BLaER1 treated with 17β-estradiol and CSF1 and Interleukin-3, amounts not matched to agents 10 nM and 100 nM (cell line): Measurements from ENCODE around the gene CPSF7.

Experiments
- H3K27ac ChIP-seq, 11 experiments: shearing (Covaris generic); formaldehyde crosslinking; 2 replicates each; pipeline ENCODE4 v1.8.1; 2022
- H3K27me3 ChIP-seq, 11 experiments: shearing (Covaris generic); formaldehyde crosslinking; 2 replicates each; pipeline ENCODE4 v1.8.1; 2022
- H3K36me3 ChIP-seq, 11 experiments: shearing (Covaris generic); formaldehyde crosslinking; 2 replicates each; pipeline ENCODE4 v1.8.1; 2022
- H3K4me1 ChIP-seq, 10 experiments: shearing (Covaris generic); formaldehyde crosslinking; 2 replicates each; pipeline ENCODE4 v1.8.1; 2022
- H3K4me2 ChIP-seq, 11 experiments: shearing (Covaris generic); formaldehyde crosslinking; 2 replicates each; pipeline ENCODE4 v1.8.1; 2022
- H3K4me3 ChIP-seq, 10 experiments: shearing (Covaris generic); formaldehyde crosslinking; 2 replicates each; pipeline ENCODE4 v1.8.1; 2022
- H3K9ac ChIP-seq, 11 experiments: shearing (Covaris generic); formaldehyde crosslinking; 2 replicates each; pipeline ENCODE4 v1.8.1; 2022
- H3K9me3 ChIP-seq, 11 experiments: shearing (Covaris generic); formaldehyde crosslinking; replicated peaks in 1 of 11; 2 replicates each; pipeline ENCODE4 v1.8.1; 2022
- H4K20me1 ChIP-seq, 11 experiments: shearing (Covaris generic); formaldehyde crosslinking; 2 replicates each; pipeline ENCODE4 v1.8.1; 2022
- Cebpa-rat ChIP-seq, 11 experiments: shearing (Covaris generic); IDR thresholded peaks; 2 replicates each; pipeline ENCODE4 v1.8.1; 2022

CPSF7 gene

GRCh38 chr11:61362542-61362875 is 67.3 kb downstream of the CPSF7 start:
- H3K27me3 ChIP-seq, result no peaks in the 10 kb centered on the region
- no peaks in the 10 kb centered on the region for H3K9me3 ChIP-seq
- TF ChIP-seq Cebpa-rat (IDR thresholded peaks at IDR 0.05), result no peak
- H3K36me3 ChIP-seq, result peaks cover 38 to 44% (median 42%) of the 10 kb centered on the region in 11 experiments
- H3K4me1 ChIP-seq, result peaks cover 49 to 54% (median 52%) of the 10 kb centered on the region in 10 experiments
- peak overlapping the region; percentile 67 to 86 (median 78) for H3K4me3 ChIP-seq
- H3K9ac ChIP-seq, result peak overlapping the region; percentile 88 to 99 (median 94)
- peak overlapping the region; percentile 88 to 99 (median 96) for H3K27ac ChIP-seq
- H4K20me1 ChIP-seq, result peaks cover 0 to 12% (median 0%) of the 10 kb centered on the region in 11 experiments; a peak in 2 of 22 replicates
- peak overlapping the region; percentile 85 to 98 (median 90) for H3K4me2 ChIP-seq

- Histone ChIP-seq H3K36me3 (peaks cover 32 to 38% (median 36%) of the 10 kb centered on the region in 11 experiments), H3K9ac (peak within 1 kb of the TSS; percentile 88 to 99 (median 94)), H3K4me3 (peak within 1 kb of the TSS; percentile 67 to 86 (median 78)), H3K4me2 (peak within 1 kb of the TSS; percentile 85 to 98 (median 90)), H4K20me1 (peaks cover 0 to 12% (median 0%) of the 10 kb centered on the region in 11 experiments; a peak in 2 of 22 replicates), H3K27me3 (no peaks in the 10 kb centered on the region), H3K4me1 (peaks cover 55 to 59% (median 58%) of the 10 kb centered on the region in 10 experiments), H3K27ac (peak within 1 kb of the TSS; percentile 88 to 99 (median 96)), H3K9me3 (no peaks in the 10 kb centered on the region)
- TF ChIP-seq Cebpa-rat (IDR thresholded peaks at IDR 0.05), result no peak
Observed at GRCh38 chr11:61361741-61362541, 67.8 kb downstream of the CPSF7 start, which contains the start of the genes CYB561A3 and TMEM138. Gene CYB561A3, minus strand, starts transcription at chr11:61361882. Its CDS starts 5,169 bp downstream, at chr11:61356713. Gene TMEM138, plus strand, starts transcription at chr11:61362374. Its CDS starts 2,017 bp downstream, at chr11:61364391.

- Histone ChIP-seq H3K4me2 (peak overlapping the region; percentile 85 to 98 (median 89)), H3K9me3 (no peaks in the 10 kb centered on the region), H3K36me3 (peaks cover 26 to 31% (median 30%) of the 10 kb centered on the region in 11 experiments), H3K4me3 (peak overlapping the region; percentile 67 to 86 (median 78)), H3K4me1 (peaks cover 61 to 66% (median 64%) of the 10 kb centered on the region in 10 experiments), H4K20me1 (peaks cover 0 to 12% (median 0%) of the 10 kb centered on the region in 11 experiments; a peak in 3 of 22 replicates), H3K27ac (peak overlapping the region; percentile 88 to 99 (median 96)), H3K9ac (peak overlapping the region; percentile 88 to 99 (median 94)), H3K27me3 (no peaks in the 10 kb centered on the region)
- TF ChIP-seq Cebpa-rat (IDR thresholded peaks at IDR 0.05), result no peak
Observed at GRCh38 chr11:61361237-61361740, 68.5 kb downstream of the CPSF7 start.

GRCh38 chr11:61359516-61359915 is 70.3 kb downstream of the CPSF7 start:
- Histone ChIP-seq H4K20me1 (peaks cover 0 to 11% (median 0%) of the 10 kb centered on the region in 11 experiments; a peak in 3 of 22 replicates), H3K4me2 (peak overlapping the region; percentile 85 to 98 (median 89)), H3K9ac (peak overlapping the region in 10 of 11 experiments; percentile 88 to 99 (median 94); a peak in 16 of 22 replicates), H3K4me3 (peak overlapping the region in 8 of 10 experiments; percentile 73 to 86 (median 80); a peak in 8 of 20 replicates), H3K9me3 (no peaks in the 10 kb centered on the region), H3K27ac (peak overlapping the region in 10 of 11 experiments; percentile 7 to 99 (median 96); a peak in 19 of 22 replicates), H3K36me3 (peaks cover 9 to 22% (median 13%) of the 10 kb centered on the region in 11 experiments), H3K27me3 (no peaks in the 10 kb centered on the region), H3K4me1 (peaks cover 71 to 83% (median 78%) of the 10 kb centered on the region in 10 experiments)
- TF ChIP-seq Cebpa-rat (IDR thresholded peaks at IDR 0.05), result no peak

- Histone ChIP-seq H3K4me2 (peak overlapping the region; percentile 85 to 98 (median 89)), H3K27me3 (no peaks in the 10 kb centered on the region), H3K4me3 (no peak overlapping the region; a peak in 1 of 20 replicates), H3K4me1 (peaks cover 77 to 83% (median 82%) of the 10 kb centered on the region in 10 experiments), H3K36me3 (peaks cover 0 to 22% (median 8%) of the 10 kb centered on the region in 11 experiments; a peak in 18 of 22 replicates), H3K9ac (peak overlapping the region in 6 of 11 experiments; percentile 8 to 99 (median 92); a peak in 6 of 22 replicates), H3K27ac (peak overlapping the region in 10 of 11 experiments; percentile 73 to 99 (median 96); a peak in 16 of 22 replicates), H3K9me3 (no peaks in the 10 kb centered on the region), H4K20me1 (peaks cover 0 to 1% (median 0%) of the 10 kb centered on the region in 11 experiments; a peak in 3 of 22 replicates)
- TF ChIP-seq Cebpa-rat (IDR thresholded peaks at IDR 0.05), result no peak
Observed at GRCh38 chr11:61358566-61358965, 71.2 kb downstream of the CPSF7 start.

GRCh38 chr11:61357894-61358239 is 71.9 kb downstream of the CPSF7 start:
- no peaks in the 10 kb centered on the region; a peak in 1 of 22 replicates for H4K20me1 ChIP-seq
- H3K27me3 ChIP-seq, result no peaks in the 10 kb centered on the region
- peak overlapping the region; percentile 70 to 99 (median 91) for H3K27ac ChIP-seq
- H3K4me2 ChIP-seq, result peak overlapping the region; percentile 85 to 98 (median 89)
- no peak for TF ChIP-seq Cebpa-rat (IDR thresholded peaks at IDR 0.05)
- peak overlapping the region in 9 of 10 experiments; percentile 7 to 56 (median 30); a peak in 10 of 20 replicates for H3K4me3 ChIP-seq
- H3K36me3 ChIP-seq, result peaks cover 0 to 25% (median 13%) of the 10 kb centered on the region in 11 experiments; a peak in 16 of 22 replicates
- H3K4me1 ChIP-seq, result peaks cover 77 to 83% (median 82%) of the 10 kb centered on the region in 10 experiments
- H3K9me3 ChIP-seq, result no peaks in the 10 kb centered on the region
- H3K9ac ChIP-seq, result peak overlapping the region; percentile 44 to 77 (median 74); a peak in 21 of 22 replicates

- peak overlapping the region; percentile 85 to 98 (median 89) for H3K4me2 ChIP-seq
- H3K27ac ChIP-seq, result peak overlapping the region; percentile 70 to 99 (median 91)
- H3K4me3 ChIP-seq, result peak overlapping the region in 9 of 10 experiments; percentile 7 to 56 (median 30); a peak in 15 of 20 replicates
- peaks cover 0 to 30% (median 18%) of the 10 kb centered on the region in 11 experiments; a peak in 18 of 22 replicates for H3K36me3 ChIP-seq
- no peaks in the 10 kb centered on the region for H3K27me3 ChIP-seq
- no peaks in the 10 kb centered on the region; a peak in 1 of 22 replicates for H4K20me1 ChIP-seq
- H3K4me1 ChIP-seq, result peaks cover 75 to 86% (median 83%) of the 10 kb centered on the region in 10 experiments
- H3K9me3 ChIP-seq, result no peaks in the 10 kb centered on the region
- H3K9ac ChIP-seq, result peak overlapping the region; percentile 44 to 77 (median 74); a peak in 21 of 22 replicates
- TF ChIP-seq Cebpa-rat (IDR thresholded peaks at IDR 0.05), result no peak
Observed at GRCh38 chr11:61357233-61357893, 72.4 kb downstream of the CPSF7 start.

- H3K4me3 ChIP-seq, result peak overlapping the region in 4 of 10 experiments; percentile 1 to 56 (median 14); a peak in 3 of 20 replicates
- peak overlapping the region; percentile 85 to 98 (median 89) for H3K4me2 ChIP-seq
- peak overlapping the region in 10 of 11 experiments; percentile 33 to 77 (median 74); a peak in 19 of 22 replicates for H3K9ac ChIP-seq
- H3K27ac ChIP-seq, result peak overlapping the region; percentile 55 to 99 (median 91); a peak in 21 of 22 replicates
- TF ChIP-seq Cebpa-rat (IDR thresholded peaks at IDR 0.05), result no peak
- no peaks in the 10 kb centered on the region for H3K27me3 ChIP-seq
- H3K36me3 ChIP-seq, result peaks cover 6 to 37% (median 25%) of the 10 kb centered on the region in 11 experiments; a peak in 21 of 22 replicates
- peaks cover 75 to 90% (median 84%) of the 10 kb centered on the region in 10 experiments for H3K4me1 ChIP-seq
- no peaks in the 10 kb centered on the region for H3K9me3 ChIP-seq
- no peaks in the 10 kb centered on the region; a peak in 1 of 22 replicates for H4K20me1 ChIP-seq
Observed at GRCh38 chr11:61356706-61357105, 73.1 kb downstream of the CPSF7 start.
